SU-DHL-6 (cell line): ENCODE results near the gene FURIN.
"Not testable (repeated sequence)": the region's sequence is repeated elsewhere in the genome, so short reads cannot be mapped to it uniquely, and the experiment has no call there.

Source experiments
- H2AFZ ChIP-seq: fragments of 200-600 bp; sonication (generic); 2 replicates; pipeline ENCODE4 v1.6.1; 2014; ENCODE audit warnings: low read depth, mild to moderate bottlenecking, moderate library complexity, mixed read lengths, antibody characterized with exemption, low read length; ENCODE audit not compliant: severe bottlenecking
- H3F3A ChIP-seq: fragments of 200-600 bp; shearing (Covaris generic); 2 replicates; pipeline ENCODE4 v1.6.0; 2016; ENCODE audit warnings: antibody characterized with exemption, mild to moderate bottlenecking; ENCODE audit not compliant: insufficient read depth
- H3K27ac ChIP-seq: fragments of 200-600 bp; sonication (generic); 2 replicates; pipeline ENCODE4 v1.5.1; 2016; ENCODE audit warnings: low read depth, mild to moderate bottlenecking, low read length, moderate library complexity, mixed read lengths
- H3K27me3 ChIP-seq: fragments of 200-600 bp; sonication (generic), shearing (Covaris generic); 2 replicates; pipeline ENCODE4 v1.6.0; 2014; ENCODE audit warnings: mild to moderate bottlenecking, low read length
- H3K36me3 ChIP-seq: fragments of 200-600 bp; sonication (generic); 2 replicates; pipeline ENCODE4 v1.6.1; 2014; ENCODE audit warnings: mild to moderate bottlenecking, low read length, mixed read lengths
- H3K4me2 ChIP-seq: fragments of 300-600, 200-600 bp; shearing (Covaris generic), sonication (generic); 2 replicates; pipeline ENCODE4 v1.6.0; 2014; ENCODE audit warnings: low read length, low read depth, mild to moderate bottlenecking; ENCODE audit not compliant: poor library complexity, severe bottlenecking
- H3K4me3 ChIP-seq: fragments of 200-600 bp; sonication (generic); 2 replicates; pipeline ENCODE4 v1.5.1; 2014; ENCODE audit warnings: antibody characterized with exemption, low read length, mild to moderate bottlenecking, mixed read lengths; ENCODE audit not compliant: insufficient read depth, poor library complexity, severe bottlenecking
- H3K79me2 ChIP-seq: fragments of 200-600 bp; sonication (generic); 2 replicates; pipeline ENCODE4 v1.6.1; 2014; ENCODE audit warnings: mild to moderate bottlenecking, low read length, moderate library complexity; ENCODE audit not compliant: insufficient read depth
- H3K9ac ChIP-seq: fragments of 200-600 bp; sonication (generic); 2 replicates; pipeline ENCODE4 v1.7.0; 2014; ENCODE audit warnings: mild to moderate bottlenecking, low read length
- H3K9me2 ChIP-seq: fragments of 200-600 bp; sonication (generic); replicated peaks from 2 replicates; pipeline ENCODE4 v1.6.1; 2014; ENCODE audit warnings: low read length; ENCODE audit not compliant: insufficient read depth
- H3K9me3 ChIP-seq: fragments of 200-600 bp; sonication (generic); 2 replicates; pipeline ENCODE4 v1.6.1; 2014; ENCODE audit warnings: low read length, mixed read lengths; ENCODE audit not compliant: insufficient read depth
- H4K20me1 ChIP-seq: fragments of 200-600 bp; sonication (generic); 2 replicates; pipeline ENCODE4 v1.6.1; 2014; ENCODE audit warnings: low read depth, mild to moderate bottlenecking, antibody characterized with exemption, low read length, moderate library complexity, mixed read lengths
- EZH2phosphoT487 ChIP-seq: fragments of 200-600 bp; sonication (generic), shearing (Covaris generic); conservative IDR thresholded peaks from 2 replicates; pipeline ENCODE4 v1.6.1; 2018; ENCODE audit warnings: mild to moderate bottlenecking, antibody characterized with exemption, low read length, moderate library complexity, mixed read lengths
- TF ChIP-seq, protein P1 (sequence below): fragments of 200-600 bp; sonication (generic); IDR thresholded peaks from one replicate; pipeline ENCODE4 v1.5.1; 2017; ENCODE audit warnings: antibody characterized with exemption, mild to moderate bottlenecking, low read length, moderate library complexity; ENCODE audit not compliant: insufficient read depth, poor library complexity, severe bottlenecking

FURIN gene

DNA sequence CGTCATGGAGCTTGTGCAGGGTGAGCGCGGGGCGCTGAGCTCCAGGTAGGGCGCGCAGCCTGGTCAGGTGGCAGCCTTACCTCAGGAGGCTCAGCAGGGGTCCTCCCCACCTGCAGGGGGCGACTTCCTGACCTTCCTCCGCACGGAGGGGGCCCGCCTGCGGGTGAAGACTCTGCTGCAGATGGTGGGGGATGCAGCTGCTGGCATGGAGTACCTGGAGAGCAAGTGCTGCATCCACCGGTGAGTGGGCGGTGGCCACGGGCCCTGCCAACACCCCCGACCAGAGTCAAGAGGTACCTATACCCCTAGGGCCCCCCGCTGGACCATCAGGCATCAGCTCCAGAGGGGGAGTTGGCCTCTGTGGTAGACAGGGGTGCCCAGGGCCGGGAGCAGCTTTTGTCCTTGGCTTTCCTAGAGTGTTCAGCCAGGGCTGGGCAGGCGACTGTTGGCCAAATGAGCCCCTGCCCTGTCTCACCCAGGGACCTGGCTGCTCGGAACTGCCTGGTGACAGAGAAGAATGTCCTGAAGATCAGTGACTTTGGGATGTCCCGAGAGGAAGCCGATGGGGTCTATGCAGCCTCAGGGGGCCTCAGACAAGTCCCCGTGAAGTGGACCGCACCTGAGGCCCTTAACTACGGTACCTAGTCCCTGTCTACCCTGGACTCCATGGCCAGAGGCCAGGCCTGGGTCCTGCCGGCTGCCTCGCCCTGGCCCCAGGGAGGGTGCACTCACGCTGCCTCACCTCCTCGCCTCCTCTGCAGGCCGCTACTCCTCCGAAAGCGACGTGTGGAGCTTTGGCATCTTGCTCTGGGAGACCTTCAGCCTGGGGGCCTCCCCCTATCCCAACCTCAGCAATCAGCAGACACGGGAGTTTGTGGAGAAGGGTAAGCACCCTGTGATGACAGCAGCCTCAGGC is 25.0 kb downstream of the FURIN start:
- no peaks in the 10 kb centered on the region for H3K9me3 ChIP-seq
- H3K9ac ChIP-seq = no peak overlapping the region
- H3K36me3 ChIP-seq = no peaks in the 10 kb centered on the region
- no peaks in the 10 kb centered on the region for H3K79me2 ChIP-seq
- H3K27ac ChIP-seq = no peak overlapping the region
- H3K4me3 ChIP-seq = no peak overlapping the region
- no peaks in the 10 kb centered on the region for H3F3A ChIP-seq
- H3K4me2 ChIP-seq = no peak overlapping the region
- 0 out of 2 replicates have a peak, but pooled peaks cover 4% of the 10 kb centered on the region for H3K27me3 ChIP-seq
- H4K20me1 ChIP-seq = no peaks in the 10 kb centered on the region
- no peak overlapping the region for H2AFZ ChIP-seq
- H3K9me2 ChIP-seq = no peaks in the 10 kb centered on the region
- TF ChIP-seq, protein P1, sequence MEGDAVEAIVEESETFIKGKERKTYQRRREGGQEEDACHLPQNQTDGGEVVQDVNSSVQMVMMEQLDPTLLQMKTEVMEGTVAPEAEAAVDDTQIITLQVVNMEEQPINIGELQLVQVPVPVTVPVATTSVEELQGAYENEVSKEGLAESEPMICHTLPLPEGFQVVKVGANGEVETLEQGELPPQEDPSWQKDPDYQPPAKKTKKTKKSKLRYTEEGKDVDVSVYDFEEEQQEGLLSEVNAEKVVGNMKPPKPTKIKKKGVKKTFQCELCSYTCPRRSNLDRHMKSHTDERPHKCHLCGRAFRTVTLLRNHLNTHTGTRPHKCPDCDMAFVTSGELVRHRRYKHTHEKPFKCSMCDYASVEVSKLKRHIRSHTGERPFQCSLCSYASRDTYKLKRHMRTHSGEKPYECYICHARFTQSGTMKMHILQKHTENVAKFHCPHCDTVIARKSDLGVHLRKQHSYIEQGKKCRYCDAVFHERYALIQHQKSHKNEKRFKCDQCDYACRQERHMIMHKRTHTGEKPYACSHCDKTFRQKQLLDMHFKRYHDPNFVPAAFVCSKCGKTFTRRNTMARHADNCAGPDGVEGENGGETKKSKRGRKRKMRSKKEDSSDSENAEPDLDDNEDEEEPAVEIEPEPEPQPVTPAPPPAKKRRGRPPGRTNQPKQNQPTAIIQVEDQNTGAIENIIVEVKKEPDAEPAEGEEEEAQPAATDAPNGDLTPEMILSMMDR = peak; percentile 14
- TF ChIP-seq EZH2phosphoT487 = no peak

DNA sequence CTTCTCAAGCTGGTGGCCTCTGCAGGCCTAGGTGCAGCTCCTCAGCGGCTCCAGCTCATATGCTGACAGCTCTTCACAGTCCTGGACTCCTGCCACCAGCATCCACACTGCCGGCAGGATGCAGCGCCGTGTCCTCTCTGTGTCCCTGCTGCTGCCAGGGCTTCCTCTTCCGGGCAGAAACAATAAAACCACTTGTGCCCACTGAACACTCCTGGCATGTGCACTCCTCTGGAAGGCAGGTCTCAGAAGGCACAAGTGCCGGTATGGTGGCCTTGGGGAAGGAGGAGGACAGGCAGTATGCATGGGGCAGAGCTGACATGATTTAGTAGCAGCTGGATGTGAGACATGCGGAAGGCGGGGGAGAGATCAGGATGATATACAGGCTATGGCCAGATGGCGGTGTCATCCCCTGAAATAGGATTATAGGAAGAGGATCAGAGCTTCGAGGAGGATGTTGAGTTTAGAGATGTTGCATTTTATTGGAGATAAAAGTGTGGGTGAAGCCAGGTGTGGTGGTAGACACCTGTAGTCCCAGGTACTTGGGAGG is 27.3 kb downstream of the FURIN start:
- Histone ChIP-seq H4K20me1 (no peaks in the 10 kb centered on the region), H3K27me3 (0 out of 2 replicates have a peak, but pooled peaks cover 4% of the 10 kb centered on the region), H3K79me2 (no peaks in the 10 kb centered on the region), H3K9ac (no peak overlapping the region), H3K4me2 (no peak overlapping the region), H3K27ac (no peak overlapping the region), H3K9me2 (no peaks in the 10 kb centered on the region), H3F3A (no peaks in the 10 kb centered on the region), H3K36me3 (no peaks in the 10 kb centered on the region), H2AFZ (no peak overlapping the region), H3K4me3 (no peak overlapping the region), H3K9me3 (no peaks in the 10 kb centered on the region)
- TF ChIP-seq, protein P1 = no peak
- no peak for TF ChIP-seq EZH2phosphoT487

DNA sequence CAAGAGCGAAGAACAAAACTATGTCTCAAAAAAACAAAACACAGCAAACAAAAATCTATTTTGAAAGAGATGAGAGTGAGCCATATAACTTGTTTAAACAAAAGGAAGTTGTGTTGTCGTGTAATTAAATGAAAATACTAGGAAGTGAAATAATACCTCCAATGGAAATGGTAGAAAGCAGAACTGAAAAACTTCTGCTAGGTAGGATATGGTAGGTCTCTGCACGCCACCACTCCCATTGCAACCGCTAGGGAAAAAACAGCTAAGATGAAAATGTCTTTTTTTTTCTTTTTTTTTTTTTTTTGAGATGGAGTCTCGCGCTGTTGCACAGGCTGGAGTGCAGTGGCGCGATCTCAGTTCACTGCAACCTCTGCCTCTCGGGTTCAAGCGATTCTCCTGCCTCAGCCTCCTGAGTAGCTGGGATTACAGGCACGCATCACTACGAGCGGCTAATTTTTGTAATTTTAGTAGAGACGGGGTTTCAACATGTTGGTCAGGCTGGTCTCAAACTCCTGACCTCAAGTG is 28.8 kb downstream of the FURIN start:
- not testable (repeated sequence) for H3K27me3 ChIP-seq, H4K20me1 ChIP-seq, H3K4me2 ChIP-seq, H3K27ac ChIP-seq, H3K79me2 ChIP-seq, H3K4me3 ChIP-seq, H3F3A ChIP-seq, H3K9me2 ChIP-seq, H2AFZ ChIP-seq, H3K36me3 ChIP-seq, H3K9ac ChIP-seq, H3K9me3 ChIP-seq
